Ovary (tissue), 9 donors: ENCODE results near the gene ALX3. TPM values are rescaled to one million over a fixed set of nuclear protein-coding genes. Genes with fewer than 3 reads are reported as not detected.

Source experiments
- DNase-seq, 5 donors: peaks; one replicate each; pipeline ENCODE4 v3.0.0-alpha.2; 2019 to 2020
- H3K27ac ChIP-seq, 2 donors: fragments of 200-600 bp; one replicate each; pipeline versions ENCODE4 v1.5.1 to v1.8.0; 2019 to 2022
- H3K27me3 ChIP-seq: fragments of 200-600 bp; one replicate; pipeline ENCODE4 v1.8.0; 2022
- H3K36me3 ChIP-seq: fragments of 200-600 bp; sonication (generic); one replicate; pipeline ENCODE4 v1.5.1; 2019
- H3K4me1 ChIP-seq: one replicate; pipeline ENCODE4 v1.8.1; 2013; ENCODE audit warnings: mild to moderate bottlenecking, moderate library complexity; ENCODE audit not compliant: insufficient read depth
- H3K4me3 ChIP-seq: fragments of 200-600 bp; sonication (generic); one replicate; pipeline ENCODE4 v1.5.1; 2017
- H3K9me3 ChIP-seq, 2 donors: fragments of 200-600 bp in 1 of 2; sonication (generic) in 1 of 2; one replicate each; pipeline versions ENCODE4 v1.5.1 to v1.8.1; 2013 to 2019; ENCODE audit warnings: mild to moderate bottlenecking in 1 of 2, moderate library complexity in 1 of 2
- EP300 ChIP-seq: sonication (generic); formaldehyde crosslinking; IDR thresholded peaks from one replicate; pipeline ENCODE4 v1.6.1; 2017; ENCODE audit warnings: antibody characterized with exemption
- POLR2A ChIP-seq: fragments of 450-650 bp; IDR thresholded peaks from one replicate; pipeline ENCODE4 v1.6.1; 2017; ENCODE audit warnings: antibody characterized with exemption, mild to moderate bottlenecking, moderate library complexity
- WGBS, 3 donors: extraction: QIAGEN DNeasy Blood & Tissue Kit in 1 of 3; methylation state at CpG; one replicate each; pipeline versions ENCODE4 v1.1.5 to v1.1.7; 2013 to 2017; 5-methylcytosine and 5-hydroxymethylcytosine counted together
- intact Hi-C, 4 donors: fragments of 100-400 bp; cut with DNase I; formaldehyde crosslinking; loops; one replicate each; pipeline versions ENCODE4 v1.11.0 to v1.15.1; 2022 to 2023
- polyA plus RNA-seq, 2 donors: library from polyadenylated mRNA; stranded (reverse); fragments of 200-250 nt in 1 of 2; fragments of 350-450 nt in 1 of 2; fragmentation: Illumina TruSeq in 1 of 2; extraction: RNeasy Lipid Tissue Mini Kit (QIAGEN cat#74804) in 1 of 2; gene quantifications; one replicate each; pipeline ENCODE4 v1.2.3, GENCODE V29; 2013 to 2014
- total RNA-seq, 7 donors: library from RNA; depleted of rRNA in 2 of 7; stranded (reverse); fragments of >200 nt in 2 of 7; fragmentation: NEBNext Ultra II Directional in 3 of 7; extraction: Animal tissue kit (Norgen Biotek cat#: 25700) in 3 of 7; gene quantifications; one replicate each; pipeline versions ENCODE4 v1.1.0 to v1.2.4, GENCODE V29; 2016 to 2023
- TF ChIP-seq, protein P1 (sequence below), 3 donors: fragments of 450-650 bp in 2 of 3; fragments of 200-600 bp in 1 of 3; IDR thresholded peaks; one replicate each; pipeline versions ENCODE4 v1.5.1 to v1.8.0; 2016 to 2022; ENCODE audit warnings: antibody characterized with exemption in 3 of 3, mild to moderate bottlenecking in 1 of 3
- donor health status: DM: no; HTN: no; CAD: no; lungs with moderate emphysema.
- donor health status: DM: no; HTN: no; CAD: no.
- donor health status: Bipolar disorder and iron deficiency.
- donor health status: DM: yes; HTN: yes; CAD: no.
- donor health status: DM: no; HTN: no; CAD: no.
- donor health status: DM: yes; HTN: yes; CAD: no.

The ALX3 gene
- total and polyA plus RNA-seq, 9 donors: 0.12 to 0.43 (median 0.36) TPM; not detected in 4

DNA sequence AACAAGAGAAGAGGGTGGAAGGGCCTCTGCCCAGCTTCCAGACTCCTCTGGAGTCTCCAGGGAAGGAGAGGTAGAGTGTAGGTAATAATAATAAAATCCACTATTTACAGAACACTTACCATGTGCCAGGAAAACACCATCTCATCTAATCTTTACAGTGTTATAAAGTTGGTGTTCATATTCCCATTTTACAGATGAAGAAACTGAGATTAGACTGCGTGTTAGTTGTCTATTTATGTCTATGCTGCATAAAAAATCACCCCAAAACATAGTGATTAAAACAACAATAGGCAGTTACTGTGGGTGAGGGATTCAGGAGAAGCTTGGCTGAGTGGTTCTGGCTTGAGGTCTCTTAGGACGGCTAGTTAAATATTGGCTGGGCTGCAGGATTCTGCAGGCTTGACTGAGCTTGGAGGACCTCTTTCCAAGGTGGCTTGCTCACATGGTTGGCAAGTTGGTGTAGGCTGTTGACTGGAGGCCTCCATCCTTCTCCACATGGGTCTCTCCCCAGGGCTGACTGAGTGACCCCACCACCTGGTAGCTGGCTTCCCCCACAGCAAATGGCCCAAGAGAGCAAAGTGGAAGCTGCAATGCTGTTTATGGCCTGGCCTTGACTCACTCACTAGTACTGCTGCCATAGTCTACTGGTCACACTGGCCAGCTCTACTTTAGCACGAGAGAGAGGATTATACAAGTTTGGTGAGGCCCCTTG lies 6.5 kb upstream of the ALX3 start:
- H3K4me3 ChIP-seq: no peak overlapping the region
- H3K9me3 ChIP-seq: no peaks in the 10 kb centered on the region
- 78 to 83% (median 82%) methylated on average over 3 of the region's 3 CpGs for WGBS, 3 donors
- TF ChIP-seq, protein P1, sequence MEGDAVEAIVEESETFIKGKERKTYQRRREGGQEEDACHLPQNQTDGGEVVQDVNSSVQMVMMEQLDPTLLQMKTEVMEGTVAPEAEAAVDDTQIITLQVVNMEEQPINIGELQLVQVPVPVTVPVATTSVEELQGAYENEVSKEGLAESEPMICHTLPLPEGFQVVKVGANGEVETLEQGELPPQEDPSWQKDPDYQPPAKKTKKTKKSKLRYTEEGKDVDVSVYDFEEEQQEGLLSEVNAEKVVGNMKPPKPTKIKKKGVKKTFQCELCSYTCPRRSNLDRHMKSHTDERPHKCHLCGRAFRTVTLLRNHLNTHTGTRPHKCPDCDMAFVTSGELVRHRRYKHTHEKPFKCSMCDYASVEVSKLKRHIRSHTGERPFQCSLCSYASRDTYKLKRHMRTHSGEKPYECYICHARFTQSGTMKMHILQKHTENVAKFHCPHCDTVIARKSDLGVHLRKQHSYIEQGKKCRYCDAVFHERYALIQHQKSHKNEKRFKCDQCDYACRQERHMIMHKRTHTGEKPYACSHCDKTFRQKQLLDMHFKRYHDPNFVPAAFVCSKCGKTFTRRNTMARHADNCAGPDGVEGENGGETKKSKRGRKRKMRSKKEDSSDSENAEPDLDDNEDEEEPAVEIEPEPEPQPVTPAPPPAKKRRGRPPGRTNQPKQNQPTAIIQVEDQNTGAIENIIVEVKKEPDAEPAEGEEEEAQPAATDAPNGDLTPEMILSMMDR (IDR thresholded peaks at IDR 0.05): no peak
- TF ChIP-seq POLR2A: no peak
- TF ChIP-seq EP300: no peak
- H3K36me3 ChIP-seq: no peaks in the 10 kb centered on the region
- no peak overlapping the region for H3K27ac ChIP-seq
- DNase-seq: no peak
- H3K27me3 ChIP-seq: no peaks in the 10 kb centered on the region
- intact Hi-C loops: no loop called here
- H3K4me1 ChIP-seq: no peaks in the 10 kb centered on the region

- no peak for DNase-seq
- intact Hi-C loops: no loop called here
- Histone ChIP-seq H3K27ac (no peak overlapping the region), H3K9me3 (no peaks in the 10 kb centered on the region), H3K27me3 (peaks cover 5% of the 10 kb centered on the region), H3K4me1 (no peaks in the 10 kb centered on the region), H3K36me3 (no peaks in the 10 kb centered on the region), H3K4me3 (no peak overlapping the region)
- WGBS, 3 donors: 55 to 71% (median 57%) methylated on average over 4 of the region's 4 CpGs
- TF ChIP-seq, protein P1 (IDR thresholded peaks at IDR 0.05): no peak
- no peak for TF ChIP-seq EP300
- no peak for TF ChIP-seq POLR2A
Measured at GRCh38 chr1:110074166-110074565, 3.7 kb upstream of the ALX3 start.

GRCh38 chr1:110070282-110070669 lies 196 bp downstream of the ALX3 start:
- H3K27me3 ChIP-seq: peaks cover 10% of the 10 kb centered on the region
- peaks cover 0 to 5% of the 10 kb centered on the region in 2 donors for H3K9me3 ChIP-seq
- H3K27ac ChIP-seq: no peak overlapping the region
- intact Hi-C loops: no loop called here
- no peaks in the 10 kb centered on the region for H3K36me3 ChIP-seq
- H3K4me1 ChIP-seq: no peaks in the 10 kb centered on the region
- no peak overlapping the region for H3K4me3 ChIP-seq
- 17 to 30% (median 21%) methylated on average over 20 to 52 of the region's 52 CpGs for whole genome bisulfite sequencing, 3 donors
- no peak for DNase-seq
- TF ChIP-seq EP300 (no peak), POLR2A (no peak)
- TF ChIP-seq, protein P1 (IDR thresholded peaks at IDR 0.05): no peak

GRCh38 chr1:110069404-110070281 lies 829 bp downstream of the ALX3 start:
- peaks cover 10% of the 10 kb centered on the region for H3K27me3 ChIP-seq
- 70 to 83% (median 77%) methylated on average over 64 of the region's 64 CpGs for WGBS, 3 donors

More at GRCh38 chr1:110069404-110070281, 829 bp downstream of the ALX3 start:
- Histone ChIP-seq H3K27ac (no peak overlapping the region), H3K36me3 (no peaks in the 10 kb centered on the region), H3K4me3 (no peak overlapping the region), H3K9me3 (peaks cover 0 to 5% of the 10 kb centered on the region in 2 donors), H3K4me1 (no peaks in the 10 kb centered on the region)
- TF ChIP-seq POLR2A (no peak), EP300 (no peak)
- TF ChIP-seq, protein P1 (IDR thresholded peaks at IDR 0.05): no peak
- DNase-seq: no peak
- intact Hi-C loops: no loop called here
